GM18505 (cell line): ENCODE results near the gene EXOC3L2.
"Not testable (repeated sequence)": the region's sequence is repeated elsewhere in the genome, so short reads cannot be mapped to it uniquely, and the experiment has no call there.

Source experiments
- ATAC-seq: cut with Tn5 transposase; IDR thresholded peaks from one replicate; pipeline ENCODE4 v1.9.1; 2021; ENCODE audit not compliant: unreplicated experiment
- POLR2A ChIP-seq: IDR thresholded peaks from 4 replicates; pipeline ENCODE4 v1.6.1; 2011; ENCODE audit warnings: borderline replicate concordance; ENCODE audit not compliant: insufficient read depth, insufficient read length; ENCODE audit errors: extremely low read depth

EXOC3L2 gene

DNA sequence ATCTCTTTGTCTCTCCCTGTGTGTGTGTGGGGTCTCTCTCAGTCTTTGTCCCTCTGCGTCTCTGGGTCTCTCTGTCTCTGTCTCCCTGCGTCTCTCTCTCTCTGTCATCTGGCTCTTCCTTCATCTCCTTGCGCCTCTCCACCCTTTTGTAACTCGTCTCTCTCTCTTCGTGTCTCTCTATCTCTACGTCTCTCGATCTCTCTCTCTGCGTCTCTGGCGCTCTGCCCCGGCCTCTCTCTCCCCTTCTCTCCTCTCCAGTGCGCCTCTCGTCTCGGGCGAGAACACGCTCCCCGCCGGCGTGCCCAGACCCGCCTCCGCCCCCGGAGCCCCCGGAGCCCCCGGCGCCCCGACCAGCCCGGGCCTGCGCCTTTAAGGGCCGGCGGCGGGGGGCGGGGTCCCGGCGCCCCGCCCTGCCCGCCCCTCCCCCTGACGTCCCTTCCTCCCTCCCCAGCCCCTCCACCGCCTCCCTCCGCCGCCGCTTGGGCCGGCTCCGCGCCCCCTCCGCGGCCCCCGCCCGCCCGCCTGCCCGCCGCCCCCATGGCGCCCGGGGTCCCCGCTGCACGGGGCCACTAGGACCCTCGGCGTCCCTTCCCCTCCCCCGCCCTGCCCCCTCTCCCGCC lies 5.7 kb upstream of the EXOC3L2 start, which contains the start of gene MARK4:
MARK4 (plus strand) TSS at position 440 of the 620 bp plus-strand sequence. CDS start 318 bp downstream, outside the sequence.
- peak; percentile 53 for ATAC-seq

GRCh38 chr19:45250216-45250831 lies 5.1 kb upstream of the EXOC3L2 start:
- no peak for ATAC-seq
- no peak for TF ChIP-seq POLR2A

More for the DNA sequence above, 5.7 kb upstream of the EXOC3L2 start, which contains the start of gene MARK4:
- TF ChIP-seq POLR2A, result no peak

DNA sequence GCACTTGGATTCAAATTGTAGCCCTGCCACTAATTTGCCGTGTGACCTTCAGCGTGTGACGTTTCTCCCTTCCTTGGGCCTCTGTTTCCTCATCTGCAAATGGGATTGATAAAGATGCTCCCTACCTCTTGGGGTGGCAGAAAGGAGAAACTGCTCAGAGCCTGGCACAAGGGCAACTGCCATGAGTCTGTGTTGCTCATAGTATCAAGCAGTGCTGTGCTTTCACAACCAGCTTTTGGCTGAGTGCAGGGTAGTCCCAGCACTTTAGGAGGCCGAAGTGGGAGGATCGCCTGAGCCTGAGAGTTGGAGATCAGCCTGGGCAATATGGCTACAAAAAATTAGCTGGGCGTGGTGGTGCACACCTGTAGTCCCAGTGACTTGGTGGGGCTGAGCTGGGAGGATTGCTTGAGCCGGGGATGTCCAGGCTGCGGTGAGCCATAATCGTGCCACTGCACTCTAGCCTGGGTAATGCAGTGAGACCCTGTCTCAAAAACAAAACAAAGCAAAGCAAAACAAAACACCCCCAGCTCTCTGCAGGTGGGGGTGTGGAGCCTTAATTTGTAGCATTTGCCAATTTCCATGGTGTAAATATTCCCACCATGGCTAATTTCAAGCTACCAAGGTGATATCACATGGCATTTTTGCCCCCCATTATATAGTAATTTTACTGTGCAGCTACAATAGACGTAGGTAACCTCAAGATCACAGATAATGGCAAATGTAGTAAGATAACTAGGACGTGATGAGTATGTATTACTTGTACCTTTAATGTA lies 4.2 kb upstream of the EXOC3L2 start:
- ATAC-seq, result no peak
- no peak for TF ChIP-seq POLR2A

DNA sequence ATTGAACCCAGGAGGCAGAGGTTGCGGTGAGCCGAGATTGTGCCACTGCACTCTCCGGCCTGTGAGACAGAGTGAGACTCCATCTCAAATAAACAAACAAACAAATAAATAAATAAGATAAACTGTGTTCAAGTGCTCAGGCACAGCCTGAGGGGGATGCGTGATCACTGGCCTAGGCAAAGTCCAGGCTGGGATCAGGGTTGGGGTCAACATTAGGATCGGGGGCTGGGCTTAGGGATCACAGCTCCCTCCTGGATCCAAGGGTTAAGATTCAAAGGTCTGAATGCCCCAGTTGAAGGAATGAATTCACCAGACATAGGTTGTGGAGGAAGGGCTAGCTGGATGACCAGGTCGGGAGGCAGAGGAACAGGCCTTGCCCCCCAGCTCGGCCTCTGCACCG lies 1.9 kb upstream of the EXOC3L2 start:
- no peak for ATAC-seq
- TF ChIP-seq POLR2A, result no peak

GRCh38 chr19:45245826-45246225 lies 619 bp upstream of the EXOC3L2 start:
- TF ChIP-seq POLR2A, result no peak
- no peak for ATAC-seq

DNA sequence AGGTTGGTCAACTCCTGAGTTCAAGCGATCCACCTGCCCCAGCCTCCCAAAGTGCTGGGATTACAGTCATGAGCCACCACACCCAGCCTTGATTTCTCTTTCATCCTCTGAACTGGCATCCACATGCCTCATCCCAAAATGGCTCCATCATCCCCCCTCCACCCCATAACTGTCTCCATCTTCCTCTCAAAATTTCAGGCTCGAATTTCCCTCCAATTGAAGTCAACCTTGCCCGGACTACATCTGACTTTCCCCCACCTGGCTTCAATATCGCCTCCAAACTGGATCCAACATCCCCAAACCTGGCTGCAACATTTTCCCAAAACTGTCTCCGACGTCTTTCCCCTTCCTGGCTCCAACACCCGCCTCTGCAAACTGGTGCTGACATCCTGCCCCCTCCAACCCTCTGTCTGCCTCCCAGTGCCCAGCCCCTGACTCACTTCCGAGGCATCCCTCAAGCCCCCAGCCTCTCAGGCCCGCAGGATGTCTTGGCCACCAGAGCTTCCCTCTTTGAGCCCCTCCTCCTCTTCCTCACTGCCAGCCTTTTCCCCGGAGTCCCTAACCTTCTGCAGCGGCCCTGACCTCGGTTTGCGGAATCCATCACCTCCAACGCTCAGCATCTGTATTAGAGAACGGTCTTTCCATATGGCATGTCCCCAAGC lies 943 bp downstream of the EXOC3L2 start:
- no peak for TF ChIP-seq POLR2A
- ATAC-seq, result no peak

- ATAC-seq, result no peak
- no peak for TF ChIP-seq POLR2A
Observed at GRCh38 chr19:45243144-45243732, 2.0 kb downstream of the EXOC3L2 start.

DNA sequence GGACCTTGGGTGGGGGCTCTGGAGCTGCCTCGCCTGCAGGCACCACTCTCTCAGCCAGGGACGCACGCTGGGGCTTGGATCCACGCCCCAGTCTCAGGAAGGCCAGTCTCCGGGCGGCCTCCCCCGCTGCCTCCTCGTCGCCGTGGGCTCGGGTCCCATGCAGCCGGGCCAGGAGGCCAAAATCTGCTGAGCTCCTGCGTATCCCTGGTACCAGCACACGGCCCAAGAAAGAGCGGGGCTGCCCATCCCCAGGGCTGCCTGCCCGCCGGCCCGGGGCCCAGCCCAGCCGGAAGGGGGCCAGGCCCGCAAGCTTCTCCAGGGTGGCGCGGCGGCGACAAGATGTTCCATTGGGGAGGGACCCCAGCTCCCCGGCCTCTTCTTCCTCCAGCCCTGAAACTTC lies 6.7 kb downstream of the EXOC3L2 start:
- no peak for ATAC-seq
- TF ChIP-seq POLR2A, result no peak

GRCh38 chr19:45235485-45235884 lies 9.7 kb downstream of the EXOC3L2 start:
- no peak for ATAC-seq
- TF ChIP-seq POLR2A, result no peak

GRCh38 chr19:45234089-45234869 lies 10.9 kb downstream of the EXOC3L2 start:
- ATAC-seq, result no peak
- TF ChIP-seq POLR2A, result no peak

DNA sequence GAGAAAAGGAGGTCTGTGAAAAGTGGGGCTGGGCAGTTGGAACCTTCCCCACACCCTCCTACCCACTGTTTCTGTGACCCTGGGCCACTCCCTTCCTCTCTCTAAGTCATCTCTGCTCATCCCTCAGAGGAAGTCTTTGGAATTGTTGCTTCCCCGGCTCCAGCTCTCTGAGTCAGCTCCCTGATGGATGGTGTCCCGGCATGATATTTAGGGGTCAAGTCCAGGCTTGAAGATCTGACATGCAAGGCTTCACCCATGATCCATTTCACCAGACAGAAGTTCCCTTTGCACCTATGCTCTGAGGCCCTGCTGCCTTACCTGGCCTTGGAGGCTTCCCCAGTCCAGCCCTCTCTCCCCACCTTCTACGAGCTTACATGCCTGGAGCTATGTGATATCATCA lies 13.3 kb downstream of the EXOC3L2 start:
- ATAC-seq, result no peak
- TF ChIP-seq POLR2A, result no peak

- ATAC-seq, result not testable (repeated sequence)
Observed at GRCh38 chr19:45229056-45229455, 16.2 kb downstream of the EXOC3L2 start.

GRCh38 chr19:45224645-45225044 lies 20.6 kb downstream of the EXOC3L2 start:
- ATAC-seq, result no peak
- TF ChIP-seq POLR2A, result no peak

GRCh38 chr19:45223879-45224278 lies 21.3 kb downstream of the EXOC3L2 start:
- no peak for ATAC-seq
- no peak for TF ChIP-seq POLR2A
